VCaP (cell line): Measurements from ENCODE around the gene AFMID.

Experiments
- H3K27ac ChIP-seq: fragments of 450-650 bp; 2 replicates; pipeline ENCODE4 v1.5.1; 2017
- CTCF ChIP-seq: fragments of 450-650 bp; conservative IDR thresholded peaks from 2 replicates; pipeline ENCODE4 v1.5.1; 2017; ENCODE audit warnings: mild to moderate bottlenecking, moderate library complexity

The AFMID gene

GRCh38 chr17:78240012-78240655, 53.0 kb downstream of the AFMID start:
- no peak for TF ChIP-seq CTCF
- H3K27ac ChIP-seq = no peak overlapping the region

GRCh38 chr17:78240839-78241238, 53.7 kb downstream of the AFMID start:
- H3K27ac ChIP-seq = no peak overlapping the region
- TF ChIP-seq CTCF = no peak

DNA sequence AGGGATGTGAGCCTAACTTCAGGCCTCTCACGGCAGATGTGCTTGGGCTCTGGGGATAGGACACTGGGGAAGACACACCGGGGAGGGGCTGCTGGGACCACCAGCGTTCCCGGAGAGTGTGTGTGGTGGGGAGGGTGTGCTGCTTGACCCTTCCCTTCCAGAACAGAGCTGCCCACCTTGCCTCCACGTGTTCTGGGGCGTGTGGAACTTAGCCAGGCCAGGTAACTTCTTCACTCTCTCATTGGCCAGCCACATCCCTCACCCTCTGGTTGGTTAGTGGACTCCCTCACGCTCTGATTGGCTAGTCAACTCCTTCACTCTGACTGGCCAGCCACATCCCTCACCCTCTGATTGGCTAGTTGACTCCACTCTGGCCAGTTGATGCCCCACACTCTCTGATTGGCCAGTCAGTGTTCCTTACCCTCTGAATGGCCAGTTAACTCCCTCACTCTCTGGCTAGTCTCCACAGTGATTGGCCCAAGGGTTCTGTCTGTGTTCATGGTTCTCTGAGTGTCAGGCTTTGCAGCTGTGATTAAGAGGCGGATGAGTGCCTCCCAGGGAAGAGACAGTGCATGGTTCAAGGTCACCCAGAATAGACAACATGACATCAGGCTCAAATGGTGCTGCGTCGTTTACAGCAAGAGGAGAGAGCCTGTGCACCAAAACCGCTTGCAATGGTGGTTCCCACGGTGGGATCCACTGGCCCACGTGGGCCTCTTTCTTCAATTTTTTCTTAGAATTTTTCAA, 54.3 kb downstream of the AFMID start:
- no peak for TF ChIP-seq CTCF
- H3K27ac ChIP-seq = no peak overlapping the region

GRCh38 chr17:78242024-78242742, 55.0 kb downstream of the AFMID start:
- H3K27ac ChIP-seq = no peak overlapping the region
- no peak for TF ChIP-seq CTCF

GRCh38 chr17:78247304-78247703, 60.1 kb downstream of the AFMID start:
- no peak overlapping the region for H3K27ac ChIP-seq
- no peak for TF ChIP-seq CTCF

- TF ChIP-seq CTCF = no peak
- H3K27ac ChIP-seq = no peak overlapping the region
These were observed 61.1 kb downstream of the AFMID start for GRCh38 chr17:78248051-78248914.
